CD14-positive monocyte (primary cell): Measurements from ENCODE around the gene ROR1. TPM values are rescaled to one million over a fixed set of nuclear protein-coding genes. Genes with fewer than 3 reads are reported as not detected.

ENCODE experiments used
- DNase-seq, 3 donors: peaks; one replicate each; pipeline ENCODE4 v3.0.0-alpha.2; 2011 to 2022
- H2AFZ ChIP-seq: 2 replicates; pipeline ENCODE4 v1.6.0; 2012; ENCODE audit warnings: mild to moderate bottlenecking, low read depth, low read length, inconsistent platforms; ENCODE audit not compliant: insufficient read depth, poor library complexity, severe bottlenecking
- H3K27ac ChIP-seq, 2 donors: 1 replicate in 1 of 2; 2 replicates in 1 of 2; pipeline ENCODE4 v1.5.1; 2012 to 2013; ENCODE audit warnings: low read length in 2 of 2, control low read depth in 1 of 2, inconsistent platforms in 1 of 2, low read depth in 1 of 2, mild to moderate bottlenecking in 1 of 2
- H3K27me3 ChIP-seq, 2 donors: one replicate each; pipeline versions ENCODE4 v1.6.0 to v1.6.1; 2011 to 2013; ENCODE audit warnings: low read length in 2 of 2; ENCODE audit not compliant: control insufficient read depth in 2 of 2, insufficient read depth in 2 of 2
- H3K36me3 ChIP-seq, 2 donors: replicated peaks in 1 of 2; 1 replicate in 1 of 2; 2 replicates in 1 of 2; pipeline versions ENCODE4 v1.5.1 to v1.6.1; 2012 to 2013; ENCODE audit warnings: low read length in 2 of 2, control low read depth in 1 of 2, inconsistent platforms in 1 of 2, mild to moderate bottlenecking in 1 of 2; ENCODE audit not compliant: insufficient read depth in 2 of 2, control insufficient read depth in 1 of 2
- H3K4me1 ChIP-seq, 2 donors: 1 replicate in 1 of 2; 2 replicates in 1 of 2; pipeline versions ENCODE4 v1.5.1 to v1.6.1; 2012 to 2013; ENCODE audit warnings: low read length in 2 of 2, control low read depth in 1 of 2, inconsistent platforms in 1 of 2, mild to moderate bottlenecking in 1 of 2, moderate library complexity in 1 of 2; ENCODE audit not compliant: insufficient read depth in 2 of 2, control insufficient read depth in 1 of 2
- H3K4me2 ChIP-seq: replicated peaks from 2 replicates; pipeline ENCODE3; 2012; ENCODE audit warnings: low read length, moderate library complexity, mild to moderate bottlenecking; ENCODE audit not compliant: poor library complexity, severe bottlenecking; ENCODE audit errors: extremely low read depth
- H3K4me3 ChIP-seq, 3 experiments: fragments of 200-600 bp in 1 of 3; sonication (generic) in 1 of 3; replicated peaks in 1 of 3; 1 replicate in 2 of 3; 2 replicates in 1 of 3; pipeline ENCODE4 v1.5.1; 2011 to 2013; ENCODE audit warnings: low read length in 3 of 3, mild to moderate bottlenecking in 3 of 3, control low read depth in 2 of 3, low read depth in 2 of 3, inconsistent platforms in 1 of 3, moderate library complexity in 1 of 3
- H3K79me2 ChIP-seq: 2 replicates; pipeline ENCODE4 v1.6.0; 2012; ENCODE audit warnings: mild to moderate bottlenecking, control low read depth, inconsistent platforms, low read length, moderate library complexity; ENCODE audit not compliant: insufficient read depth
- H3K9ac ChIP-seq: 2 replicates; pipeline ENCODE4 v1.6.0; 2017; ENCODE audit warnings: low read length, mild to moderate bottlenecking; ENCODE audit not compliant: insufficient read depth, poor library complexity, severe bottlenecking
- H3K9me3 ChIP-seq, 2 donors: replicated peaks in 1 of 2; 1 replicate in 1 of 2; 2 replicates in 1 of 2; pipeline versions ENCODE4 v1.5.1 to v1.6.1; 2012 to 2013; ENCODE audit warnings: low read length in 2 of 2, control low read depth in 1 of 2; ENCODE audit not compliant: control insufficient read depth in 1 of 2, insufficient read depth in 1 of 2
- H4K20me1 ChIP-seq: 2 replicates; pipeline ENCODE4 v1.6.0; 2012; ENCODE audit warnings: mild to moderate bottlenecking, low read length, control low read depth, moderate library complexity; ENCODE audit not compliant: insufficient read depth
- H3K27ac Mint-ChIP-seq, 7 donors: one replicate each; pipeline ENCODE4 v1.8.0; 2020; ENCODE audit warnings: mild to moderate bottlenecking in 7 of 7, mixed read lengths in 7 of 7, moderate library complexity in 6 of 7, inconsistent platforms in 2 of 7
- H3K27me3 Mint-ChIP-seq, 3 donors: one replicate each; pipeline ENCODE4 v1.8.0; 2021 to 2022; ENCODE audit warnings: low read depth in 3 of 3, mild to moderate bottlenecking in 3 of 3, mixed read lengths in 3 of 3, moderate library complexity in 3 of 3, inconsistent platforms in 1 of 3
- H3K36me3 Mint-ChIP-seq, 2 donors: one replicate each; pipeline ENCODE4 v1.8.0; 2020; ENCODE audit warnings: mixed read lengths in 2 of 2, inconsistent platforms in 1 of 2, mild to moderate bottlenecking in 1 of 2
- H3K4me1 Mint-ChIP-seq: one replicate; pipeline ENCODE4 v1.8.0; 2020; ENCODE audit warnings: mild to moderate bottlenecking, mixed read lengths
- H3K4me3 Mint-ChIP-seq, 2 donors: one replicate each; pipeline ENCODE4 v1.8.0; 2020; ENCODE audit warnings: mild to moderate bottlenecking in 2 of 2, mixed read lengths in 2 of 2, moderate library complexity in 1 of 2
- H3K9me3 Mint-ChIP-seq, 7 donors: one replicate each; pipeline ENCODE4 v1.8.0; 2020 to 2022; ENCODE audit warnings: mixed read lengths in 7 of 7, mild to moderate bottlenecking in 6 of 7, moderate library complexity in 6 of 7, inconsistent platforms in 2 of 7
- WGBS: methylation state at CpG from one replicate; pipeline ENCODE4 v1.1.5; 2013; ENCODE audit warnings: missing lambda C conversion rate; ENCODE audit not compliant: insufficient coverage; 5-methylcytosine and 5-hydroxymethylcytosine counted together
- intact Hi-C, 2 donors: fragments of 100-400 bp; cut with micrococcal nuclease; formaldehyde crosslinking; loops; one replicate each; pipeline versions ENCODE4 v1.15.0 to v1.15.1; 2023
- polyA plus RNA-seq, 3 donors: library from polyadenylated mRNA; depleted of rRNA in 1 of 3; unstranded in 2 of 3; stranded (reverse) in 1 of 3; fragments of 300-500 nt in 2 of 3; fragments of >200 nt in 1 of 3; fragmentation: Illumina TruSeq in 2 of 3; gene quantifications; 1 replicate in 2 of 3; 2 replicates in 1 of 3; pipeline ENCODE4 v1.2.3, GENCODE V29; 2012 to 2021
- TF ChIP-seq, protein P1 (sequence below): fragments of 200-600 bp; IDR thresholded peaks from one replicate; pipeline ENCODE4 v1.8.0; 2022; ENCODE audit warnings: antibody characterized with exemption, mild to moderate bottlenecking

The ROR1 gene
- polyA plus RNA-seq, 3 donors: not detected

DNA sequence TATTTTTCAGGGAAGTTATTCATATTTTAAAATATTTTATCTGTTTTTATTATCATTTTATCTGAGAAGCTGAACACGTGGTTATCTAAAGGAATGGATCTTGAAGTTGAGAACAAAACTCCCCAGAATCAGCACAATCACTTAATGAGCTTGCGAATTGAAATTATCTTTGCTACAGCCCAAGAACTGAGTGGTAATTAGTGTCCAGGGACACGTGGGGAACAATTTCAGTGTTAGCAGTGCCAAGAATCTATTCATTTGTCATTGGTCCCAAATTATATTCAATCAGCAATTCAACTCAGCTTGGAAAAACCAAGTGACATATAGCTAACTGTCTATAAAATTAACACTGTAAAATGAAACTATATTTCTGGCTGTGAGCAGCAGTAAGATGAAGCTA lies 232.0 kb downstream of the ROR1 start:
- Mint-ChIP-seq H3K4me3 (no peak overlapping the region), H3K4me1 (peaks cover 4% of the 10 kb centered on the region), H3K27ac (no peak overlapping the region), H3K36me3 (no peaks in the 10 kb centered on the region), H3K9me3 (peaks cover 0 to 7% (median 0%) of the 10 kb centered on the region in 7 donors), H3K27me3 (peaks cover 0 to 2% (median 2%) of the 10 kb centered on the region in 3 donors)
- H3K36me3 ChIP-seq: no peaks in the 10 kb centered on the region
- H3K9ac ChIP-seq: no peak overlapping the region
- no peak overlapping the region for H3K27ac ChIP-seq
- no peak overlapping the region for H3K4me3 ChIP-seq
- H4K20me1 ChIP-seq: no peaks in the 10 kb centered on the region
- H3K27me3 ChIP-seq: no peaks in the 10 kb centered on the region
- TF ChIP-seq, protein P1, sequence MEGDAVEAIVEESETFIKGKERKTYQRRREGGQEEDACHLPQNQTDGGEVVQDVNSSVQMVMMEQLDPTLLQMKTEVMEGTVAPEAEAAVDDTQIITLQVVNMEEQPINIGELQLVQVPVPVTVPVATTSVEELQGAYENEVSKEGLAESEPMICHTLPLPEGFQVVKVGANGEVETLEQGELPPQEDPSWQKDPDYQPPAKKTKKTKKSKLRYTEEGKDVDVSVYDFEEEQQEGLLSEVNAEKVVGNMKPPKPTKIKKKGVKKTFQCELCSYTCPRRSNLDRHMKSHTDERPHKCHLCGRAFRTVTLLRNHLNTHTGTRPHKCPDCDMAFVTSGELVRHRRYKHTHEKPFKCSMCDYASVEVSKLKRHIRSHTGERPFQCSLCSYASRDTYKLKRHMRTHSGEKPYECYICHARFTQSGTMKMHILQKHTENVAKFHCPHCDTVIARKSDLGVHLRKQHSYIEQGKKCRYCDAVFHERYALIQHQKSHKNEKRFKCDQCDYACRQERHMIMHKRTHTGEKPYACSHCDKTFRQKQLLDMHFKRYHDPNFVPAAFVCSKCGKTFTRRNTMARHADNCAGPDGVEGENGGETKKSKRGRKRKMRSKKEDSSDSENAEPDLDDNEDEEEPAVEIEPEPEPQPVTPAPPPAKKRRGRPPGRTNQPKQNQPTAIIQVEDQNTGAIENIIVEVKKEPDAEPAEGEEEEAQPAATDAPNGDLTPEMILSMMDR: no peak
- H2AFZ ChIP-seq: no peak overlapping the region
- H3K4me1 ChIP-seq: no peaks in the 10 kb centered on the region
- no peaks in the 10 kb centered on the region for H3K79me2 ChIP-seq
- H3K4me2 ChIP-seq: no peak overlapping the region
- WGBS: no CpG with 5 or more reads among the region's 3 CpGs
- DNase-seq: no peak
- no peaks in the 10 kb centered on the region for H3K9me3 ChIP-seq
- intact Hi-C loops: no loop called here

DNA sequence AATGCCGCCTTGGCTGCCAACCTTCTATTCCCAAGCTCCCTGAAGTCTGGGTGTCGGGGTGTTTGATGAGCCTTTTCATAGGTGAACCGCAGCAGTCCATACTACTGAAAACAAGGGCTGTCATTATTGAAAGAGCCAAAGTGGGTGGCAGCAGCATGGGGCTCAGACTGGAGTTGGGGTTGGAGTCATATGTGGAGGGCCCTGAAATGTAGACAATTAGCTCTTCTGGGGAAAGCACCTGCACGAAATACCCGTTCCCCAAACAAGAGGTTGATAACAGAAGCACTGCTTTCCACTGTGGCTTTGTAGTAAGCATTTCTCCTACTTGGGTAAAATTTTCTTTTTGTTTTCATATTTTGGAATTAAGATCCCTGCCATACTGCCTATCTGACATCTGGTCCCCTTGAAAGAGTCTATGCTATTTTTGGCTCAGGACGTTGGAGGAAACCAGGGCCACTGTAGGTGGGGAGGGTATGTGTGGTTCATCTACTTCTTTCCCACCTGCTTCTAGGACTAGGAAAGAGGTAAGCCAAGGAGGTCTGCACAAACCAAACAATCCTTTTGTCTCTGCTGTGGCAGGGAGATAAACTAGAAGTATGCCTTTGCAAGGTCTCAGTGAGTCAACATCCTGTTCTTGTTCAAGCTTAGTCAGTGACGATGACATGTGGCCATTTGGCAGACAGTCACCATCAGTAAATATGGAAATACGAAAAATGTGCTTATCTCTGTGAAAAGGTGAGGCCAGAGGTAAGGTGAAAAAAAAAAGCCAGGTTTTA lies 232.6 kb downstream of the ROR1 start:
- Histone ChIP-seq H2AFZ (no peak overlapping the region), H3K27me3 (no peaks in the 10 kb centered on the region), H3K9me3 (no peaks in the 10 kb centered on the region), H3K4me3 (no peak overlapping the region), H4K20me1 (no peaks in the 10 kb centered on the region), H3K4me1 (no peaks in the 10 kb centered on the region), H3K27ac (no peak overlapping the region), H3K4me2 (no peak overlapping the region), H3K9ac (no peak overlapping the region), H3K79me2 (no peaks in the 10 kb centered on the region), H3K36me3 (no peaks in the 10 kb centered on the region)
- intact Hi-C loops: no loop called here
- 54% methylated on average over 5 of the region's 8 CpGs for WGBS
- TF ChIP-seq, protein P1: no peak
- peaks cover 0 to 7% (median 0%) of the 10 kb centered on the region in 7 donors for H3K9me3 Mint-ChIP-seq
- no peak for DNase-seq
- peaks cover 4% of the 10 kb centered on the region for H3K4me1 Mint-ChIP-seq
- peaks cover 0 to 2% (median 2%) of the 10 kb centered on the region in 3 donors for H3K27me3 Mint-ChIP-seq
- H3K36me3 Mint-ChIP-seq: no peaks in the 10 kb centered on the region
- no peak overlapping the region for H3K4me3 Mint-ChIP-seq
- H3K27ac Mint-ChIP-seq: no peak overlapping the region
